GM10847 (cell line): ENCODE data around the gene CALU.

Source experiments
- POLR2A ChIP-seq: IDR thresholded peaks from 2 replicates; pipeline ENCODE4 v1.6.1; 2011; ENCODE audit not compliant: insufficient read length; ENCODE audit errors: extremely low read depth

Gene CALU

GRCh38 chr7:128810473-128810872, 71.3 kb downstream of the CALU start:
- no peak for TF ChIP-seq POLR2A

- no peak for TF ChIP-seq POLR2A
These were observed 71.8 kb downstream of the CALU start for GRCh38 chr7:128810997-128811396.

GRCh38 chr7:128811631-128812430, 72.7 kb downstream of the CALU start:
- TF ChIP-seq POLR2A: no peak

- TF ChIP-seq POLR2A: no peak
These were observed 73.5 kb downstream of the CALU start for GRCh38 chr7:128812514-128813168.

GRCh38 chr7:128814499-128814898, 75.3 kb downstream of the CALU start:
- TF ChIP-seq POLR2A: no peak

- no peak for TF ChIP-seq POLR2A
These were observed 76.3 kb downstream of the CALU start for GRCh38 chr7:128815289-128815942.

GRCh38 chr7:128818694-128819093, 79.5 kb downstream of the CALU start:
- no peak for TF ChIP-seq POLR2A
